GM19372 (cell line): ENCODE results near the gene PSORS1C1.

ENCODE experiments used
- ATAC-seq: cut with Tn5 transposase; IDR thresholded peaks from one replicate; pipeline ENCODE4 v1.9.1; 2021; ENCODE audit warnings: mild to moderate bottlenecking, low read depth, moderate library complexity; ENCODE audit not compliant: unreplicated experiment

The PSORS1C1 gene

DNA sequence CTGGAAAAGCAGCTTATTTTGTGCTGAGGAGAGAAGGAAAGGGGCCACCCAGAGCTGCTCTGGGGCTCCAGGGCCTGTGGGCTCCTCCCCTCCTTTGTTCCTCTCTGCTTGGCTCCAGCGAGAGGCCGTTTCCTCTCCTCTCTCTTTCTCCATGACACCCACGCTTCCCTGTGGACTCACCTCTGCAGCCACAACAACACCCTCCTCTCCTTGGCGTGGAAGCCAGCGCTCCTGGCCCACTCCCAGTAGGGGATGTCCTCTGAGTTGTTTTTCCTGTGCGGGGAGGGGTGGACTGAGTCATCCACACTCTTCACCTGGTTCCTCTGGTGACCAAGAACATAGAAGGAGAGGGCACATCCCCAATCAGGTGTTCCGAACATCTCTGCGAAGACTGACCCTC is 10.6 kb downstream of the PSORS1C1 start:
- no peak for ATAC-seq

DNA sequence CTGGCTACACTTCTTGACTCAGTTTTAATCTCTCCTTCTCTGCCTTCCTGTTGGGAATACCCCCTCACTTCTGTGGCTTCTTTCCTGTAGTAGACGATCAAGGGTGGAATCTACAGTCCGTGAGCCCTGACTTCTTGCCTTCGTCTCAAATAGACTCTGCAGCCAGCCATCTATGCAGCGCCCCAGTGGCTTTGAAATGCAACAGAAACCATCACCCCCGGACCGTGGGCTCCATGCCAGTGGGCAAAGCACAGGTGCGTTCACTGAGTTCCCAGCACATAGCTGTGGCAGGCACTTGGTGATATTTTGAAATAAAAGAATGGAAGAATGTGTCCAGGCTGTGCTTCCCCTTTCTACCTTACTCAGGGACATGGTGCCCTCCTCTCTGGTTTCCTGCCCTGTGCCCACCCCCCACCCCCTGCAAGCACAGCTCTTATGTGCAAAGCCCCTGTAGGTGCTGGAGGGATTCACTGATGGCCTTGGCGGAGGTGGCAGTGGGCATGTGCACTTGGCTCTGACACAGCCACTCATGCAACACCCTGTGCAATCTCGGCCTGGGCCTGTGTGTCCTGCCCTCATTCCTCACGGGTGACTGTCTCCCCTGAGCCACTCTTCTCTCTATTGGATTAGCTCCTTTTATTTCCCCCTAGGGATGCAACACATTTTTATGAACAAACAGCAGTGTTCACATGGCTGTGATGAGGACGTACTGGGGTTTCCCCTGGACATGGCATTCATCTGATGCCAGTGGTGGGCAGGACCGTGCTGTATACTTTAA is 11.2 kb downstream of the PSORS1C1 start:
- ATAC-seq = no peak

DNA sequence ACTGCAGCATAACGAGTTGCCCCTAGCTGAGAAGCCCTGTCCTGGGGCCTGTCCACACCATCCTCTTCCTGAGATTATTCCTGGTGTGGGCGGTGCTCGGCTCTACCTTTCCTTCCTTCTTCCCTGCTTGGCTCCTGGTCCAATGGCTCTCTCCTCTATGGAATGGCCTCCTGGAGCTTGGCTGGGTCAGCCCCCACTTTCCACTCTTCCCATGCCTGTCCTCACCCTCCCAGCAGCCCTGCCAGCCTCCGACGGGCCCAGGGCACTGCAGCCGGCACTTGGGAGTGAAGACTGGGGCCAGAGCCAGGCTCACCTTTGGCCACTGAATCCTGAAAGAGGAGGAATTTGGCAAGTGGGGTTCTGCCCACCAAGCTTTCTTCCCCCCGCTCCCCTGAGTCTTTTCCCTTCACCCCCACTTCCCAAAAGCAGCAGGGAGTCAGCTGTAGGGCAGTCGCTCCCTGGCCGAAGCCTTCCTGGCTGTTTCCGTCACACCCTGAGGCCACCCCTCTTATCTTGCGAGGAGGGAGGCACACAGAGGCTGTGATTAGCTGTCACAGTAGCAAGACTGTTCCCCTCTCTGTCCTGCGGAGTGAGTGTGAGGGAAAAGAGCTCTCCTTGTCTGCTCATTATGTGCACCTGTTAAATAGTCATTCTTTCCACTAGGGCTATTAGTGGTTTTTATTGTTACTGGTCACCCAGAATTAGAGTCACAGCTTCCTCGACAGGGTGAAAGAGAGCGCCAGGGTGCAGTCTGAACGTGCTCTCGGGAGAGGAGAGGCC is 12.0 kb downstream of the PSORS1C1 start:
- ATAC-seq = no peak

DNA sequence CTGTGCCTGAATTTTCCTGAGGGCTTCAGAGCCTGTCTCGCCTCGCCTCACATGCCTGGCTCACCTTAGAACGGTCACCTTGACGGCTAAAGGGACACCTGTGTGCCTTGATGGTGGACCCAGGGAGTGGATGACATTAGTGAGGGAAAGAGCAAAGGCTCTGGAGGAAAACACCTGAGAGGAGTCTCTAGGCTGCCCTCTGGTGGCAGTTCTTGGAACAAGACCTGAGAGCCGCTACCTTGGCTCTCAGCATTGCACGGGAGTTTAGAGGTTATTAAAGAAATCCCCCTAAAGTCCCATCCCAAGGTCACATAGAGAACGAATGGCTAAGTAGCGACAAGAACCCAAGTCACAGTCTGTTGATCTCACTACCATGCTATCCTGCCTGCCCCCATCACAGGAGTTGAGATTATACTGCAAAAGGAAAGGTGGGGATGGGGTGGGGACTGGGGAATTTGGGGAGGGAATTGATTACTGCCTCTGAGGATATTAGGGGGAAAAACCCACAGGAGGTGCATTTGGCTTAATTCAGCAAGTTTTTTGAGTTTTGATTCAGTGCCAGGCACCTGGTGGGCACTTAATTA is 13.6 kb downstream of the PSORS1C1 start:
- ATAC-seq = no peak

DNA sequence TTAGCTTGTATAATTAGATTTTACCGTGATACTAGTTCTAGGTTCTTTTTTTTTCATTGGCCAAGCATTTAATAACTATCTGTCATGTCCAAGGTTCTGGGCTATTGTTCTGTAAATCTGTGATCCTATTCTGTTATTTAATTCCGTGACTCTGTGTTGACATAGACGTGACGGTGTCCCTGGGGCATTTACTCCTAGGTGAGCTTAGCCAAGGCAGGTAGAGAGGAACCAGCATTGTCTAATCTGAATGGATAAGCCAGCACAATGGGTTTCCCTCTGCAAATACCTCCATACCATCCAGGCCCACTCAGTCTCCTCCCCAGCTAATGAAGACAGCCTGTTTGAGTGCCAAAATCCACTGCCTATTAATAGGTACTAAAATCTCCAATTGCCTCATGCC is 14.5 kb downstream of the PSORS1C1 start:
- no peak for ATAC-seq

DNA sequence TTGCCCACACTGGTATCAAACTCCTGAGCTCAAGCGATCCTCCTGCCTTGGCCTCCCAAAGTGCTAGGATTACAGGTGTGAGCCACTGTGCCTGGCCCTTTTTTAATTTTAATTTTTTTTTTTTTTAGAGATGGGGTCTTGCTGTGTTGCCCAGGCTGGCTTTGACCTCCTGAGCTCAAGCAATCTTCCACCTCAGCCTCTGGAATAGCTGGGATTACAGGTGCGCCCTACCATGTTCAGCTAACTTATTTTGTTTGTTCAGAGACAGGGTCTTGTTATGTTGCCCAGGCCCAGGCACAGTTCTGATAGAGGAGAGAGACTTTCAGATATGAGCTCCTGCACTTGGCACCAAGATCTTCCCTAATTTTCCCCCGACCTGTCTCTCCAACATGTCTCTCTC is 16.2 kb downstream of the PSORS1C1 start:
- ATAC-seq = no peak

DNA sequence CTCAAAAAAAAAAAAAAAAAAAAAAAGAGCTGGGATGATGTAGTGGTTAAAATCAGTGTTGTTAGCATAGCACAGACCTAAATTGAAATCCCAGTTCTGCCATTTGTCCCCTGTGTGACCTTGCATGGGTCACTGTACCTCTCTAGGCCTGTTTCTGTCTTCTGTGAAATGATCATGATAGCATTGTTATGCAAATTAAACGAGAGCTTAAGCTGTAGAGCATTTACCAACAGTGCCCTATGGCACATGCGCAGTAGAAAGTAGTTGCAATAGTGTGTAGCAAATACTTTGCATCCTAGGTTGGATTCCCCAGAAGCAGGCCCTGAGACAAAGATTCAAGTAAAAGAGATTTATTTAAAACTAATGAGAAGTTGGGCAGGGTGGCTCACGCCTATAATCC is 17.0 kb downstream of the PSORS1C1 start:
- no peak for ATAC-seq

DNA sequence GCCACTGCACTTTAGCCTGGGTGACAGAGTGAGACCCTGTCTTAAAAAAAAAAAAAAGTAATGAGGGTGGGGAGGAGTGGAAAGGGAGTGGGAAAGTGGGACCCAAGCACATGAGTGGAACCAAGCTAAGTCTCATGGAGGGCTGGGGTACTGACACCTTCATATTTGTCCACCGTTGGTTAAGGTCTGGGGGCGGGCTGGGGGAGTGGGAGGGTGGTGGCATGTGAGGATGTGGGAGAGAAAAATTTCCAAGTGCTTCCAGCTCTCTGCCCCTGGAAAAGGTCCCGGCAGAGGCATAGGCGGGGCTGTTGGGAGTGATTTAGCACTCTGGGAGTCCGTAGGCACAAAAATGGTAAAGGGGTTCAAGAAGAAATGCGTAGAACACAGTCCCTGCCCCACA is 18.2 kb downstream of the PSORS1C1 start:
- no peak for ATAC-seq

DNA sequence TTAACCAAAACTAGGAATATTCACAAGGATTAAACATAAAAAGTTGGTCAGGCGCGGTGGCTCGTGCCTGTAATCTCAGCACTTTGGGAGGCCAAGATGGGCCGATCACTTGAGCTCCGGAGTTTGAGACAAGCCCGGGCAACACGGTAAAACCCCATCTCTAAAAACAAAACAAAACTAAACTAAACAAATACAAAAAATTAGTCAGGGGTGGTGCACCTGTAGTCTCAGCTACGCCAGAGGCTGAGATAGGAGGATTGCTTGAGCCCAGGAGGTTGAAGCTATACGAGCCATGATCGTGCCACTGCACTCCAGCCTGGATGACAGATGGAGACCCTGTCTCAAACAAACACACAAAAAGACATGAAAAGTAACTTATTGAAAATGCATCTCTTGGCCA is 21.1 kb downstream of the PSORS1C1 start:
- no peak for ATAC-seq

DNA sequence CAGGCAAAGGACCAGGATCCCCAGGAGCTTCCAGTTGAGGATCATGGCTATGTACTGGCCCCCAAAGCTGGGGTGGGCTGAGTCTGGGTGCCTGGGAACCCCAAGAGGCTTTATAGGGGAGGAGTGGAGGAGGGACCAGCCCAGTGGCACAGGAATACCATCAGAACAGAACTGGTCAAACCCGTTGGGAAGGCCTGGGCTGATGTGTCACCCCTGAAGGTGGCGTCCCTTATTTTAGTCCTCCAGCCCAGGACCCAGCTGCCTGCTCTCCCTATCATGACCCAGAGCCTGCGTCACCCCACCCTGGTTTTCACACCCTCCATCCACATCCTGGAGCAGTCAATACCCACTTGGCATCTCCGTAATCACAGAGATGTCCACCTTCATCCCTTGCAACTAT is 24.4 kb downstream of the PSORS1C1 start, which contains the start of gene PSORS1C2:
Gene PSORS1C2, minus strand, starts transcription at position 85 of the 400 bp plus-strand sequence. Its CDS starts 40 bp downstream, at position 45.
- ATAC-seq = no peak

DNA sequence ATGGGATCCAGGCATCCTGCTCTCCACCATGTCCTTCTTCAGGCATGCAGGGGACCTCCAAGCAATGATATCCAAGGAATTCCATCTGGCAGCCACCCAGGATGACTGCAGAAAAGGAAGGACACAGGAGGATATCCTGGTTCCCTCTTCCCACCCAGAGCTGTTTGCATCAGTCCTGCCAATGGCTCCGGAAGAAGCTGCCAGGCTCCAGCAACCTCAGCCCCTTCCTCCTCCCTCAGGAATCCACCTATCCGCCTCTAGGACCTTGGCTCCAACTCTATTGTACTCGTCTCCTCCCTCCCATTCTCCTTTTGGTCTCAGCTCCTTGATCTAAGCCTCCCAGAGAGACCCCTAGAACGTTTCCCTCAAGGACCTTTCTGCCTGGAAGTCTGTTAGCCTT is 25.0 kb downstream of the PSORS1C1 start:
- no peak for ATAC-seq

DNA sequence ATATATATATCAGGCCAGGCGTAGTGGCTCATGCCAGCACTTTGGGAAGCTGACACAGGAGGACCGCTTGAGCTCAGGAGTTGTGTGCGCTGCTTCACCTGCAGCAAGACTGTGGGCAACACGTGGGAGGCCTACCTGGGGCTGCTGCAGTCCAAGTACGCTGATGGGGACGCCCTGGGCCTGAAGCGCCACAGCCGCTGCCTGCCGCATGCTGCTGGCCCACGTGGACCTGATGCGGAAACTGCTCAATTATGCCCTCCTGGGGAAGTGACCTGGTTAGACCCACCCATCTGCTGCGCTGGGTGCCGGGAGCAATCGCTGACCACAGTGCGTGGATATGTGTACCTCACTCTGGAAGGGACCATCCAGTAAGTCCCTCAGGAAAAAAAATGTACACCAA is 26.0 kb downstream of the PSORS1C1 start:
- no peak for ATAC-seq

DNA sequence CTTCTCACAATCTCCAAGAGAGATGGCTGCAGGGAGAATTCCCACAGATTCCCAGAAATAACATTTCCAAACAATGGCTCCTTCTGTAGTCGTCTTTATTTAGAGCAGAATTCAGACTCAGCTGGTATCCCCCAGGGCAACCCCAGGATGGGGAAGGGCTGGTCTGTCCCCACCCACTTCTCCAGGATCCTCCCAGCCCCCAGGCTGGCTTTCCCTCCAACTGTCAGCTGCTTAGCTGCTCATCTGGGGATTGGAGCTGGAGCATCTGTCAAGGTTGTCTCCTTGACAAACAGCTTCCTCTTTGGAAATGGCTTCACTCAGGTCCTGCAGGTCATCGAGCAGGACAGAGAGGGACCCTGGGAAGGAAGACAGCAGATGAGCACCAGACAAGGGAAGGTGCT is 27.8 kb downstream of the PSORS1C1 start:
- ATAC-seq = no peak

DNA sequence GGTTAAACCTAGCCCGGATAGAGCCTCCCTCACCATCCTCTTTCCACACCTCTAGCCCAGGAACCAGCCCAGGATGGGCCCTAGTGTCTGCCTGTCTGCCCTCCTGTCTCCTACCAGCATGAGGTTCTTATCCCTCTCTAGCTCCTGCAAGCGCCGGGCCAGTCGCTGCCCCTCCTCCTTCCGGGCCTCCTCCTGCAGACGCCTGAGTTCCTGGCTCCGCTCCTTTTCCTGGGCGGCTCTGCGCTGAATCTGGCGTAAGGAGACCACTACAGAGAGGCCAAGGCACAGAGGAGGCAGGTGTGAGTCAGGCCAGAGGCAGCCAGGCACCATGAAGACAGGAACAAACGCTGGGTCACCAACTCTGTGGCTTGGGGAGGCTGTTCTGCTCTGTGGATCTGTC is 28.5 kb downstream of the PSORS1C1 start:
- no peak for ATAC-seq

DNA sequence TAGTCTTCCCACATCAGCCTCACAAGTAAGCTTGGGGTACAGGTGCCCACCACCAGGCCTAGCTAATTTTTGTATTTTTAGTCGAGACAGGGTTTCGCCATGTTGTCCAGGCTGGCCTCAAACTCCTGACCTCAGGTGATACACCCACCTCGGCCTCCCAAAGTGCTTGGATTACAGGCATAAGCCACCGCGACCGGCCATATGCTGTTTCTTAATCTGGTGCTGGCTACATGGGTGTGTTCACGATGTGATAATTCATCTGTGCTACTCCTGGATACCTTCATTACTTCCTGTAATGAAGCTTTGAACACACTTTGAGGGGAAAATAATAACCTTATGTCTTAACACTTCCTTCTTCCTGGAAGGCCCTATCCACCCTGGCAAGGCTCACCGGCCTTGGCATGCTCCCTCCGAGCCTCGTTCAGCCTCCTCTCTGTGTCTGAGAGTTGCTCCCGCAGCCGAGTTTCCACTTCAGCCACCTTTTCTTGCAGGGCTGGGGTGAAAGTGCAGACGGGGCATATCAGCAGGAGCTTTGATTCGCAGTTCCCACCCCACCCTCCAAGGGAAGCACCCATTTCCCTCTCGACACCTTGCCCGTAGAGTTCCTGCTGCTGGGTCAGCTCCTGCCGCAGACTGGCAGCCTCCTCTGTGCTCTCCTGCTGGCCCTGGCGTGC is 29.8 kb downstream of the PSORS1C1 start:
- ATAC-seq = no peak

DNA sequence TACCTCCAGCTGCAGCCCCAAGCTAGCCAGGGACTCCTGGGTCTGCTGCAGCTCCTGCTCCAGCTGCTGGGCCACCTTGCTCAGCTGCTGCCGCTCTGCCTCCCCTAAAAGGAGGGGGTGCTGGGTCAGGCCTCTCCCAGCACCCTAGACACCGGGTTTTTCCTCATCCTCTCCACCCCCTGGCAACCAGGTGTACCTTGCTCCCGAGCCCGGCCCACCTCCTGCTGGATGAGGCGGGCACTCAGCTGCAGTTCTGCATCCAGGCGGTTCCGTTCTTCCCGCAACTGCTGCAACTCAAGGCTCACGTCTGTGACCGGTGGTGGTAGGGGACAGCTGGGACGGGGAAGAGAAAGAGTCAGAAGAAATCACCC is 30.4 kb downstream of the PSORS1C1 start:
- no peak for ATAC-seq

DNA sequence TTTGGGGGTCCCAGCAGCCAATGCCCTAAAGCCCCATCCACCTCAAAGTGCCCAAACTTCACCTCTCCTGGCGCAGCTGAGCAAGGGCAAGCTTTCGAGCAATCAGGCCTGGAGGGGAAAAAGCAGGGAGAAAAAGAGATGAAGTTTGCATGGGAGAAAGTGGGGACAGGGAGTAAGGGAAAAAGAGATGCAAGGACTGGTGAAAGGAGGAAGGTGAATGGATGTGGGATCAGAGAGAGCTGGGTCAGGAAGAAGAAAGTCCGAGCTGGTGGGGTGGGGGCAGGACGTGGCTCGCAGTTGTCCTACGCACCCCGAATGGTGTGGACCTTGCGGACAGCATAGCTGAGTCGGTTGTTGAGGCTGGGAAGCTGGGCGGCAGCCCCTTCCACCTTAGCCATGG is 30.8 kb downstream of the PSORS1C1 start:
- ATAC-seq = no peak

DNA sequence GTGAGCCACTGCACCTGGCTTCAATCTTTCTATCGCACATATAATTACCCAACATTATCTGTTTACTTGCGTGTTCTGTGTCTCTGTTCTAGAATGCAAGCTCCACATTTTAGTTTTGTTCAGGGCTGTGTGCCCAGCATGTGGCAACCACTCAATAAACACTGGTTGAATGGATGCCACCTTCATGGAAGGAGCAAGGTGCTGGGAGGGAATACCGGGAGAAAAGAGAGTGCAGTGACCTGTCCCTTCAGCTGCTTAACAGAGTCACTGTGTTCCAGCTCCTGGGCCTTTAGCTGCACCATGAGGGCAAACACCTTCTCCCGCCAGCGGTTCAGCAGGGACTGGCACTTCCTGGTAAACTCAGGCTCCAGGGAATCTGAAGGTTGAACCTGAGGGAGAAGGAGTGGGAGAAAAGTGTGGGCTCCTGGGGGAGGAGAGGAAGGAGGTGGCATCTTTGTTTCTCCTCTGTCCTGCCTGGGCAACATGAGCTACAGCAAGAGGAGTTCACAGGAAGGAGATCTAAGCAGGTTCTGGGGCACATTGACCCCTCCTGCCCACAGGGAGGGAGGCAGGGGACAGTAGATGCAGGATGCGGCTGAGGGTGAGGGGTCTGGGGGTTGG is 35.3 kb downstream of the PSORS1C1 start:
- ATAC-seq = no peak

DNA sequence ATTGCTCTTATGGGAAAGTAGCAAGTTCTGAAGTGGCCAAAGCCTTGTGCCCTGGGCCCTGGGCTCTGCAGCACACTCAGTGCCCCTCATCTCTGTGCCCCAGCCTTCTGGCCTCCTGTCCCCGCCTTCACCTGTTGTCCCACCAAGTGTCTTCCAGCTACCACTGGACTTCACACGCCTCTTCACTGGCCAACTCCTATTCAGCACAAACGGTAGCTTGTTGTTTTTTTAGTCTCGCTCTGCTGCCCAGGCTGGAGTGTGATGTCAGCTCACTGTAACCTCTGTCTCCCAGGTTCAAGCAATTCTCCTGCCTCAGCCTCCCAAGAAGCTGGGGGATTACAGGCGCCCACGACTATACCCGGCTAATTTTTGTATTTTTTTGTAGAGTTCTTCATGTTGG is 38.2 kb downstream of the PSORS1C1 start:
- ATAC-seq = no peak

DNA sequence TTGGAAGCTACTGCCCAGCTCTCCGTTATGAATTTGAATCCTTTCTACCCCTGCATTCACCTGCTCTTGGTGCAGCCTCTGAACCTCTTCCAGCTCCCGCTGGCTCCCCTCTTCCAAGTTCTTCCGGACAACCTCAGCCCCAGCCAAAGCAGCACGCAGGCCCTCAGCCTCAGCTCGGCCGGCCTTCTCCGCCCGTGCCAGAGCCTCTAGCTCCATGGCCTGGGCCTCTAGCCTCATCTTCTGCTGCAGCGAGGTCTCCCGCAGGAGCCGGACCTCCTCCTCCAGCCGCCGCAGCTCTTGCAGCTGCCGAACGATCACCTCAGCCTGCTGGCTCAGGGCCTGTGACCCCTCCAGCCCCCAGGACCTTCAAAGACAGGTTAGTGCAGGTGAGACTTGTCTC is 39.8 kb downstream of the PSORS1C1 start:
- ATAC-seq = no peak

DNA sequence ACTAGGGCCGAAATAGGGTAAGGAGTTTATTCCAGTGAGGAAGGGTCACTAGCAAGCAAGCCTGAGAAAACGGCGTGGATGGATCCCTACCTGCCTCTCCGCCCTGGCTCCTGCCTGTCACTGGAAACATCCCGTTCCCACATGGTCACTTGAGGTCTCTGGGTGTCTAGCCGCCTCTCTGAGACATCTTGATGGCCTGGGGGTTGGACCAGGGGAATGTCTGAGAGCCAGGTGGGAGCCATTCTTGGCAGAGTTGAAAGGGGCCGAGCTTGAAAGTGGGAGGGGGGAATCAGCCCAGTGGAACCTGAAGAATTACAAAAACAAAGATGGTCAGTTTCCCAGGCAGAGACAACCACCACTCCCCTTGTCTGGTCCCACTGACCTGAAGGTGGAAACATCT is 42.0 kb downstream of the PSORS1C1 start:
- ATAC-seq = no peak
